HepG2 (cell line): ENCODE data around the gene MUL1. TPM values are rescaled to one million over a fixed set of nuclear protein-coding genes. Genes with fewer than 3 reads are reported as not detected.

ENCODE experiments used
- FOSL2 ChIP-seq: sonication (generic); formaldehyde crosslinking; IDR thresholded peaks from 2 replicates; pipeline ENCODE4 v1.4.0; 2020; ENCODE audit warnings: missing genetic modification reagents
- JUNB ChIP-seq: sonication (generic); formaldehyde crosslinking; IDR thresholded peaks from 2 replicates; pipeline ENCODE4 v1.8.0; 2022; ENCODE audit warnings: missing genetic modification reagents, mild to moderate bottlenecking, borderline replicate concordance
- KDM6A ChIP-seq: IDR thresholded peaks from 2 replicates; pipeline ENCODE4 v1.6.1; 2016; ENCODE audit warnings: low read depth
- MAFG ChIP-seq: sonication (generic); formaldehyde crosslinking; IDR thresholded peaks from 2 replicates; pipeline ENCODE4 v1.5.1; 2020; ENCODE audit warnings: mild to moderate bottlenecking, missing genetic modification reagents
- MEIS2 ChIP-seq: sonication (generic); formaldehyde crosslinking; IDR thresholded peaks from 2 replicates; pipeline ENCODE4 v1.9.0; 2021; ENCODE audit warnings: mild to moderate bottlenecking, missing genetic modification reagents
- NPAS2 ChIP-seq: sonication (generic); formaldehyde crosslinking; IDR thresholded peaks from 2 replicates; pipeline ENCODE4 v1.8.0; 2022; ENCODE audit warnings: mild to moderate bottlenecking, missing genetic modification reagents, borderline replicate concordance
- NR3C1 ChIP-seq: sonication (generic); formaldehyde crosslinking; IDR thresholded peaks from 2 replicates; pipeline ENCODE4 v1.4.0; 2020; ENCODE audit warnings: missing genetic modification reagents
- POLR2A ChIP-seq, 2 experiments: IDR thresholded peaks; 2 replicates each; pipeline ENCODE4 v1.6.1; 2011; ENCODE audit warnings: low read depth in 2 of 2, low read length in 2 of 2, mild to moderate bottlenecking in 1 of 2, moderate library complexity in 1 of 2; ENCODE audit not compliant: insufficient read depth in 1 of 2
- RELA ChIP-seq: sonication (generic); formaldehyde crosslinking; IDR thresholded peaks from 2 replicates; pipeline ENCODE4 v1.4.0; 2020; ENCODE audit warnings: missing genetic modification reagents
- SIN3B ChIP-seq: fragments of 150-350 bp; IDR thresholded peaks from 2 replicates; pipeline ENCODE4 v1.6.1; 2014; ENCODE audit warnings: low read length
- YEATS2 ChIP-seq: sonication (generic); formaldehyde crosslinking; IDR thresholded peaks from 2 replicates; pipeline ENCODE4 v1.4.0; 2020; ENCODE audit warnings: missing genetic modification reagents, borderline replicate concordance
- ZBTB38 ChIP-seq: sonication (generic); formaldehyde crosslinking; IDR thresholded peaks from 2 replicates; pipeline ENCODE4 v1.5.1; 2020; ENCODE audit warnings: mild to moderate bottlenecking, missing genetic modification reagents
- ZBTB7B ChIP-seq: sonication (generic); formaldehyde crosslinking; IDR thresholded peaks from 2 replicates; pipeline ENCODE4 v1.4.0; 2020; ENCODE audit warnings: missing genetic modification reagents
- ZKSCAN8 ChIP-seq: IDR thresholded peaks from 2 replicates; pipeline ENCODE4 v1.6.1; 2016; ENCODE audit warnings: borderline replicate concordance, missing genetic modification reagents, missing compliant biosample characterization
- ZNF138 ChIP-seq: sonication (generic); formaldehyde crosslinking; IDR thresholded peaks from 2 replicates; pipeline ENCODE4 v1.5.0; 2020; ENCODE audit warnings: mild to moderate bottlenecking, low read depth, missing genetic modification reagents
- ZNF317 ChIP-seq: sonication (generic); formaldehyde crosslinking; IDR thresholded peaks from 2 replicates; pipeline ENCODE4 v1.5.0; 2020; ENCODE audit warnings: mild to moderate bottlenecking, missing genetic modification reagents
- ZNF350 ChIP-seq: sonication (generic); formaldehyde crosslinking; IDR thresholded peaks from 2 replicates; pipeline ENCODE4 v1.4.0; 2020; ENCODE audit warnings: mild to moderate bottlenecking, low read depth, missing genetic modification reagents, borderline replicate concordance
- ZNF549 ChIP-seq: sonication (generic); formaldehyde crosslinking; IDR thresholded peaks from 2 replicates; pipeline ENCODE4 v1.5.0; 2020; ENCODE audit warnings: missing genetic modification reagents
- ZSCAN9 ChIP-seq: IDR thresholded peaks from 2 replicates; pipeline ENCODE4 v1.6.1; 2016; ENCODE audit warnings: borderline replicate concordance
- polyA plus RNA-seq, 8 experiments: library from polyadenylated mRNA; depleted of rRNA in 3 of 8; stranded (reverse) in 7 of 8; unstranded in 1 of 8; fragments of >200 nt; fragmentation: Illumina TruSeq in 4 of 8; extraction: Trizol in 4 of 8; gene quantifications; 2 replicates each; pipeline versions ENCODE4 v1.2.1 to v1.2.3, GENCODE V29; 2011 to 2016; ENCODE audit warnings: low read depth in 4 of 8, missing spikeins in 1 of 8, mixed read lengths in 1 of 8; ENCODE audit not compliant: insufficient read depth in 1 of 8
- total RNA-seq, 5 experiments: library from RNA; depleted of rRNA; stranded (reverse); fragments of >200 nt; fragmentation: Illumina TruSeq; extraction: Trizol; gene quantifications; 2 replicates each; pipeline ENCODE4 v1.2.3, GENCODE V29; 2016; ENCODE audit warnings: low read depth in 1 of 5
- TF ChIP-seq, protein P1 (sequence below): sonication (generic); formaldehyde crosslinking; IDR thresholded peaks from 2 replicates; pipeline ENCODE4 v1.5.1; 2020; ENCODE audit warnings: mild to moderate bottlenecking, missing genetic modification reagents, moderate library complexity
- TF ChIP-seq, protein P2 (sequence below): sonication (generic); formaldehyde crosslinking; IDR thresholded peaks from 2 replicates; pipeline ENCODE4 v1.8.0; 2022; ENCODE audit warnings: mild to moderate bottlenecking, missing genetic modification reagents, moderate library complexity
- TF ChIP-seq, protein P3 (sequence below): sonication (generic); formaldehyde crosslinking; IDR thresholded peaks from 2 replicates; pipeline ENCODE4 v1.8.0; 2022; ENCODE audit warnings: missing genetic modification reagents, mild to moderate bottlenecking, borderline replicate concordance
- TF ChIP-seq, protein P4 (sequence below): conservative IDR thresholded peaks from 2 replicates; pipeline ENCODE4 v1.6.1; 2018; ENCODE audit warnings: missing genetic modification reagents

MUL1 gene
- total and polyA plus RNA-seq, 2 of the 13 experiments (the other 11 are each of a cell fraction or from before 2014, with no cell fraction given): 21.5 to 26.5 TPM

DNA sequence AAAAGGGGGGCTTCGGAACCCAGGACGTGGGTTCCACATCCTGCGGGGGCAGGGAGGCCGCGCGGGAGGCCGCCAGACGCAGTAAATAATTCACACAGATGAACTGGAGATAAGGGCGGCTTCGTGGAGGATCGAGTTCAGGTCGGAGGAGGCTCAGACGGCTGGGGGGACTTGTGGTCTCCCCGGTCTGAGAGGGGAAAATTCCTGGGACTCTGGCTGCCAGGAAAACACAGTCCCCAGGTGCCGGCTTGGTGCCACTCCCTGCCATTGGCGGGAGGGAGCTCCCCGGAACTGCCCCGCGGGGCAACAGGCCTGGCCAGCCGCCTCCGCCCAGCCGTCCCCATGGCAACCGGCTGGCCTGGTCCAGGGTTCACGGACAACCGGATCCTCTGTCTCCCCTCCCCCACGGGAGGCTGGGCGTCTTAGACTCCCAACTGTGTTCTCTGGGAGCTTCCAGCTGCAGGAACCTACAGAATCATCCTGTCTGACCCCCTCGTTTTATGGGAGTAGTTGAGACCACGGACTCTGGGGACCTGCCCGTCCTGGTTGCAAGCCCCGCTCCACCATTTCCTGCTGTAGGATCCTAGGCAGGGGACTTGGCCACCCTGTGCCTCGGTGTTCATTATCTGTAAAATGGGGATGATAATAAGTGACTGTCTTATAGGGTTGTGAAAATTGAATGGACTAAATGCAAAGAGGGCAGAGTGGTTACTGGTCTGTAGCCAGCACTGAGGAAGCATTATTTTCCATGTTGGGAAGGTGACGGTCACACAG, 31.5 kb downstream of the MUL1 start (continued):
- TF ChIP-seq, protein P1, sequence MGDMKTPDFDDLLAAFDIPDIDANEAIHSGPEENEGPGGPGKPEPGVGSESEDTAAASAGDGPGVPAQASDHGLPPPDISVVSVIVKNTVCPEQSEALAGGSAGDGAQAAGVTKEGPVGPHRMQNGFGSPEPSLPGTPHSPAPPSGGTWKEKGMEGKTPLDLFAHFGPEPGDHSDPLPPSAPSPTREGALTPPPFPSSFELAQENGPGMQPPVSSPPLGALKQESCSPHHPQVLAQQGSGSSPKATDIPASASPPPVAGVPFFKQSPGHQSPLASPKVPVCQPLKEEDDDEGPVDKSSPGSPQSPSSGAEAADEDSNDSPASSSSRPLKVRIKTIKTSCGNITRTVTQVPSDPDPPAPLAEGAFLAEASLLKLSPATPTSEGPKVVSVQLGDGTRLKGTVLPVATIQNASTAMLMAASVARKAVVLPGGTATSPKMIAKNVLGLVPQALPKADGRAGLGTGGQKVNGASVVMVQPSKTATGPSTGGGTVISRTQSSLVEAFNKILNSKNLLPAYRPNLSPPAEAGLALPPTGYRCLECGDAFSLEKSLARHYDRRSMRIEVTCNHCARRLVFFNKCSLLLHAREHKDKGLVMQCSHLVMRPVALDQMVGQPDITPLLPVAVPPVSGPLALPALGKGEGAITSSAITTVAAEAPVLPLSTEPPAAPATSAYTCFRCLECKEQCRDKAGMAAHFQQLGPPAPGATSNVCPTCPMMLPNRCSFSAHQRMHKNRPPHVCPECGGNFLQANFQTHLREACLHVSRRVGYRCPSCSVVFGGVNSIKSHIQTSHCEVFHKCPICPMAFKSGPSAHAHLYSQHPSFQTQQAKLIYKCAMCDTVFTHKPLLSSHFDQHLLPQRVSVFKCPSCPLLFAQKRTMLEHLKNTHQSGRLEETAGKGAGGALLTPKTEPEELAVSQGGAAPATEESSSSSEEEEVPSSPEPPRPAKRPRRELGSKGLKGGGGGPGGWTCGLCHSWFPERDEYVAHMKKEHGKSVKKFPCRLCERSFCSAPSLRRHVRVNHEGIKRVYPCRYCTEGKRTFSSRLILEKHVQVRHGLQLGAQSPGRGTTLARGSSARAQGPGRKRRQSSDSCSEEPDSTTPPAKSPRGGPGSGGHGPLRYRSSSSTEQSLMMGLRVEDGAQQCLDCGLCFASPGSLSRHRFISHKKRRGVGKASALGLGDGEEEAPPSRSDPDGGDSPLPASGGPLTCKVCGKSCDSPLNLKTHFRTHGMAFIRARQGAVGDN (CRISPR knock-in tag): peak; percentile 94
- TF ChIP-seq ZSCAN9 (CRISPR knock-in tag): no peak; the same call in 1 of the 2 replicates
- no peak; the same call in none of the 2 replicates for TF ChIP-seq ZBTB7B
- peak; percentile 72 for TF ChIP-seq ZKSCAN8 (CRISPR knock-in tag)
- TF ChIP-seq ZNF350 (CRISPR knock-in tag): no peak
- TF ChIP-seq RELA (CRISPR knock-in tag): no peak; the same call in 1 of the 2 replicates
- no peak for TF ChIP-seq ZNF549 (CRISPR knock-in tag)
- peak; percentile 99 for TF ChIP-seq KDM6A (CRISPR knock-in tag)
- TF ChIP-seq NR3C1 (CRISPR knock-in tag): no peak
- TF ChIP-seq ZNF317: peak; percentile 86
- TF ChIP-seq FOSL2: peak; percentile 61; the same call in 1 of the 2 replicates
- TF ChIP-seq YEATS2 (CRISPR knock-in tag): no peak
- TF ChIP-seq ZBTB38: peak; percentile 59; the same call in 1 of the 2 replicates
- TF ChIP-seq ZNF138: no peak
- TF ChIP-seq NPAS2 (CRISPR knock-in tag): no peak
- no peak for TF ChIP-seq SIN3B
- no peak for TF ChIP-seq JUNB (CRISPR knock-in tag)
- TF ChIP-seq, protein P2, sequence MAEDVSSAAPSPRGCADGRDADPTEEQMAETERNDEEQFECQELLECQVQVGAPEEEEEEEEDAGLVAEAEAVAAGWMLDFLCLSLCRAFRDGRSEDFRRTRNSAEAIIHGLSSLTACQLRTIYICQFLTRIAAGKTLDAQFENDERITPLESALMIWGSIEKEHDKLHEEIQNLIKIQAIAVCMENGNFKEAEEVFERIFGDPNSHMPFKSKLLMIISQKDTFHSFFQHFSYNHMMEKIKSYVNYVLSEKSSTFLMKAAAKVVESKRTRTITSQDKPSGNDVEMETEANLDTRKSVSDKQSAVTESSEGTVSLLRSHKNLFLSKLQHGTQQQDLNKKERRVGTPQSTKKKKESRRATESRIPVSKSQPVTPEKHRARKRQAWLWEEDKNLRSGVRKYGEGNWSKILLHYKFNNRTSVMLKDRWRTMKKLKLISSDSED (CRISPR knock-in tag): no peak
- TF ChIP-seq, protein P3, sequence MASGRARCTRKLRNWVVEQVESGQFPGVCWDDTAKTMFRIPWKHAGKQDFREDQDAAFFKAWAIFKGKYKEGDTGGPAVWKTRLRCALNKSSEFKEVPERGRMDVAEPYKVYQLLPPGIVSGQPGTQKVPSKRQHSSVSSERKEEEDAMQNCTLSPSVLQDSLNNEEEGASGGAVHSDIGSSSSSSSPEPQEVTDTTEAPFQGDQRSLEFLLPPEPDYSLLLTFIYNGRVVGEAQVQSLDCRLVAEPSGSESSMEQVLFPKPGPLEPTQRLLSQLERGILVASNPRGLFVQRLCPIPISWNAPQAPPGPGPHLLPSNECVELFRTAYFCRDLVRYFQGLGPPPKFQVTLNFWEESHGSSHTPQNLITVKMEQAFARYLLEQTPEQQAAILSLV (CRISPR knock-in tag): peak; percentile 64; the same call in 1 of the 2 replicates
- TF ChIP-seq MEIS2 (CRISPR knock-in tag): peak; percentile 74; the same call in 1 of the 2 replicates
- TF ChIP-seq, protein P4, sequence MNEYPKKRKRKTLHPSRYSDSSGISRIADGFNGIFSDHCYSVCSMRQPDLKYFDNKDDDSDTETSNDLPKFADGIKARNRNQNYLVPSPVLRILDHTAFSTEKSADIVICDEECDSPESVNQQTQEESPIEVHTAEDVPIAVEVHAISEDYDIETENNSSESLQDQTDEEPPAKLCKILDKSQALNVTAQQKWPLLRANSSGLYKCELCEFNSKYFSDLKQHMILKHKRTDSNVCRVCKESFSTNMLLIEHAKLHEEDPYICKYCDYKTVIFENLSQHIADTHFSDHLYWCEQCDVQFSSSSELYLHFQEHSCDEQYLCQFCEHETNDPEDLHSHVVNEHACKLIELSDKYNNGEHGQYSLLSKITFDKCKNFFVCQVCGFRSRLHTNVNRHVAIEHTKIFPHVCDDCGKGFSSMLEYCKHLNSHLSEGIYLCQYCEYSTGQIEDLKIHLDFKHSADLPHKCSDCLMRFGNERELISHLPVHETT (CRISPR knock-in tag): 0 out of 2 replicates have a peak, but pooled peaks have one; percentile 67
- TF ChIP-seq MAFG (CRISPR knock-in tag): no peak
- TF ChIP-seq POLR2A (IDR thresholded peaks at IDR 0.05; ENCODE audit: insufficient read depth in 1 of 2, low read depth in 2 of 2, low read length in 2 of 2): peak; percentile 67 to 79; a peak in 3 of 4 replicates
